Eye (tissue), 1 donor: Measurements from ENCODE around the gene UBE2A.

ENCODE experiments used
- DNase-seq: peaks from one replicate; pipeline ENCODE4 v3.0.0-alpha.2; 2015

Gene UBE2A

DNA sequence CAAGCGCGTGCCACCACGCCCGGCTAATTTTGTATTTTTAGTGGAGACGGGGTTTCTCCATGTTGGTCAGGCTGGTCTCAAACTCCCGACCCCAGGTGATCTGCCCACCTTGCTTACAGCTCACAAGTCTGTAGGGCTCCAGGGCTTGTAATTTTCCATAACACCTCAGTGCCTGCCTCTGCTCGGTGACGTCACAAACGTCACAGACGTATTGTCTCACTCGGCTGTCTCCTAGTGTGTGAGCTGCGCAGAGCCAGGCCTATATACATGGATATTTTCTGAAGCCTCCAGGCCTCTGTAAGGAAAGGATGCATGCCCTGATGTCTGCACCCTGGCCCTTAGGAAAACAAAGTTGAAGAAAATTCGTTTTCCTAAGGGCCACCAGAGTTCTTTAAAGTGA, 40.4 kb downstream of the UBE2A start:
- DNase-seq: no peak

DNA sequence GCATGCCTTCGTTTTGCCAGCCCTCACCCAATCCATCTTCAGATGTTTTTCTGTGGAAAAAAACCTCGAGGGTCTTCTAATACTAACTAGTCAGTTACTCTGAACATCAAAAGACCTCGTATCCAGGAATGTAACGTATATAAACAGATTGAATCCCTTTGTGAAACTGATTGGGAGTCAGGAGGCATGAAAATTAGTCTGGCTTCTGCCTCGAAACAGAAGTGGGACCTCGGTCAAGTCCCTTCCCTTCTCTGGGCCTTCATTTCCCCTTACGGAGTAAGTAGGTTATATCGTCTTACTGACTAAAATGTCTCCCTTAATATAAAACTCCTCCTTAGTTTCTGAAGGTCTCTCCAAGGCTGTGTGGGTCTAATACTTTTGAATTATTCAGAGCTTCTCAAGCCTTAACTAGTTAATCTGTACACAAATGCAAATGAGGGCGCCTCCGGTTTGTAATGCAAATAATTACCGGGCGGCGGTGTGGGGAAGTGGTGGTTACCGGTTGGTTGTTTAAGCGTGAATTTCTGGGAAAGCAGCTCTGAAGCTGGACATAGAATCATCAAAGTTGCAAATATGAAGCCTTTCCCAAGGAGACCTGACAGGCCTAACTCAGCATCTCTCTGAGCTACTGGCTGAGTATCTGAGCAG, 43.3 kb downstream of the UBE2A start:
- no peak for DNase-seq

DNA sequence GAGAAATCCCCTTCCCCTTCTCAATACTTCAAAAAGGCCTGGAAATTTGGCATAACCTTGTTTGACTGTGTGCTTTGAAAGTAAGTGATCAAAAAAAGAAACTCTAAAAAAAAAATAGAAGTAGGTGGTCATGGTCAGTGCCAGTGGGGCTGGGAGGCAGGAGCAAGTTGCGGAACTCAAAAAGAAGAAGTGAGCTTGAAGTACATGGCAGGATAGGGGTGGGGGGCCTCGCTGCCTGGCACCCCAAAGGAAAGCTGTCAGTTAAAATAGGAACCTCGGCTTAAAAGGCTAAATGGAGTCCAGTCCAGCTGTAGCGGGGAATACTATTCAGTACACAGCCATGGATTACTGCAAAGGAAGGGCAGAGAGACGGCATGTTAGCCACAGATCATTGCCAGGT, 44.1 kb downstream of the UBE2A start:
- no peak for DNase-seq

DNA sequence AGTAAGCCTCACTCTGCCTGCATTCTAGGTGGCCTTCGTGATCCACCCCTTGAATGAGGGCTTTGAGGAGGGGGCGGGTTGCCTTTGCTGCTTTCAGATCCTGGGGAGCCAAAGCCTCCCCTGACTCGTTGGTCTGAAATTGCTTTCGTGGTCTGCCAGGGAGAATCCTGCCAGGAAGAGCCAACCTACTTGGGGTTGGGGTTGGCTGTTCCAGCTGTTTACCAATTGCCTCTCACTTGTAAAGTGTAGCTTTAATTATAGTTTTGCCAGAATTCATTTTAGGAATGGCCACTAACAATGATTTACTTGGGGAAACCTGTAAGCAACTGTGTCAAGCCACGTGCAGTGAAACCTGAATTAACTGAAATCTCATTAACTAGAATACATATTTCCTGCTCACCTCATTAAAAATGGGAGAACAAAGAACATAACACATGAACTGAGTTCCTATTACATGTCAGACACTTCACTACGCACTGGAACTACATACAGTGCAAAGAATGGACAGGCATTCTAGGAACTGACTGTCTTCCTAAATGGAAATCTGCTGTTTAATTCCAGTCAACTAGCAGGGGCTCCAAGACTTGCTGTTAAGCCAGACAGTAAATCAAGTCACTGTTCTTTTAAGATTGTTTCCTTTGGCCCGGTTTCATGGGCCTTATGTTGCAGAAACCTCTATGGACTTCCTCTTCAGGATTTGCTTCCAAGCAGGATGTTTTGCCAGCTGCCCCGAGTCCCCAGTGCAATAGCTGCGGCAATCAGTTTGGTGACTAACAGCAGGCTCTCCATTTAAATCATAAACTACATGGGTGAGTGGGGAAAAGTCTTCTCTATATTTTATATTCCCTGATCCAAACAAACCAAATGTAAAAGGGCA, 48.2 kb downstream of the UBE2A start:
- DNase-seq: peak; percentile 18

DNA sequence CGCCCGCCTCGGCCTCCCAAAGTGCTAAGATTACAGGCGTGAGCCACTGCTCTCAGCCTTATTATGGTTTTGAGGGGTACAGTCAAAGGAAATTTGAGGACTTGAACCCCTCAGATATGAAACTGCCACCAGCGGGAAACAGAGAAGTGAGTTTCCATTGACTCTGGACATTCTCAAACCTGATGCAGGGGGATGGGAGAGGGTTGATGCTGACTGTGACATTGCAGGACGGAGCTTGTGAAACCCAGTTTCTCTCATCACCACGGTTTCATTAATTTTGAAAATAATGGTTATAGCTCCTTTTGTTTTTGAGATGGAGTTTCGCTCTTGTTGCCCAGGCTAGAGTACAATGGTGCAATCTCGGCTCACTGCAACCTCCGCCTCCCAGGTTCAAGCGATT, 50.1 kb downstream of the UBE2A start:
- DNase-seq: no peak

DNA sequence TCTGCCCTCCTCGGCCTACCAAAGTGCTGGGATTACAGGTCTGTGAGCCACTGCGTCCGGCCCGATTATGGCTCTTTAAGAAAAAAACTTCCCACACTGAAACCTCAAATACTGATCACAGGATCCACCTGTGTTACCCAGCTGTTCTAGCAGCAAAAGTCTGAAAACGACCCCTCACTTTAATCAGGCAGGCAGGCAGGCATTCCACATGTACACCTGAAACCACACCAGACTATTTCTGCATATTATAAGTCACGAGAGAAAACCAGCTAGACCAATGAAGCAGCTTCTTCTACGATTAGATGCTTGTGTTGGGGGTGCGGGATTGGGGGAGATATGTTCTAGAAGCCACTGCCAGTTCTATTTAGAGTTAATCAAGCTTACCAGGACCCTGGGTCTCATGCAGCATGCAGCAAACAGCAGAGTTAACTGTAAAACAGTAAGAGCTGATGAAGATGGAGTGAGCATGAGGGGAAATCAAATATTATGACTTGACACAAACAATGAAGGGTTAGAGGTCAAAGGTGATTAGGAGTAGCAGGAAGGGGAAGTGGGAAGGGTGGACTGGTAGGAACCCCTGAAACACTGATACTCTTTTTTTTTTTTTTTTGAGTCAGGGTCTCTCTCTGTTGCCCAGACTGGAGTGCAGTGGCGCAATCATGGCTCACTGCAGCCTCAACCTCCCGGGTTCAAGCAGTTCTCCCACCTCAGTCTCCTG, 50.7 kb downstream of the UBE2A start:
- DNase-seq: no peak

DNA sequence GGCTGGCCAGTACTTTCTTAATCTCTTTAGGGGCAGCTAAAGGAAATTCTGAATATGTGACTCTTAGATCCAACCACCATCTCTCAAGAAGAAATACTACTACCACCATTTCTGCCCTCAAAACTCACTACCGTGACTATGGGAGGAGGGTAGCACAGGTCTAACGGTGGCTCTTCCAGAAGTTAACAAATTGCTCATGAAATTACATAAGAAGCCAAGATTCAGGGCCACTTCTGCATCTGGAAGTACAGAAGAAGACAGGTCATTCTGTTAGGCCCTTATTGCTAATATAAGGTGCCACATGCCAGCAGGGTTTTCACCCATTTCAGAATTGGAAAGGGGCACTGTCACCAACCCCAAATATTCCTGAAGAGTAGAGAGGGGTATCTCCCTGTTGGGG, 51.5 kb downstream of the UBE2A start:
- DNase-seq: no peak
